NCI-H226 (cell line): ENCODE data around the gene TMEM94.

Source experiments
- DNase-seq: peaks from one replicate; pipeline ENCODE4 v3.0.0-alpha.2; 2015

Gene TMEM94

GRCh38 chr17:75530837-75531720 is 74.6 kb downstream of the TMEM94 start:
- DNase-seq, result peak; percentile 39

- DNase-seq, result peak; percentile 90
These were observed 75.3 kb downstream of the TMEM94 start for GRCh38 chr17:75531721-75532072.

DNA sequence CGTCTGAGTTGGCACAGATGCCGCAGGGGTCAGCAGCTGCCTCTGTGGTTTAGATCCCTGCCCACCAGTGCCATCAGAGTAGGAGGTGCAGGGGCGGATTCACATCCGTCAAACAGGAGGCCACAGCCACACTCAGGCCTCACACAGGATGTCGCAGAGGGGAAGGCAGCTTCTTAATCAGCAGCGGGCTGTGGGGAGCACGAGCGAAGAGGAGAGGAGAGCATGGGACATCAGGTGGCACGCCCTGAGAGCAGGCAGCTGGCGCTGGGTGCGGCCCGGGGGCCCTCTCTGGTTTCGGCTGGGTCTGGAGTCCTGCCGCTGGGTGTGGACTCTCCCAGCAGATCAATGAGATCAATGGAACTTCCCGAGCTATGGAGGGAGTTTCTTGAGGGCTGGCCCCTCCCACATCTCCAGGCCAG is 78.7 kb downstream of the TMEM94 start:
- no peak for DNase-seq

- no peak for DNase-seq
These were observed 79.4 kb downstream of the TMEM94 start for GRCh38 chr17:75535871-75536270.

GRCh38 chr17:75536366-75536765 is 79.9 kb downstream of the TMEM94 start:
- no peak for DNase-seq

DNA sequence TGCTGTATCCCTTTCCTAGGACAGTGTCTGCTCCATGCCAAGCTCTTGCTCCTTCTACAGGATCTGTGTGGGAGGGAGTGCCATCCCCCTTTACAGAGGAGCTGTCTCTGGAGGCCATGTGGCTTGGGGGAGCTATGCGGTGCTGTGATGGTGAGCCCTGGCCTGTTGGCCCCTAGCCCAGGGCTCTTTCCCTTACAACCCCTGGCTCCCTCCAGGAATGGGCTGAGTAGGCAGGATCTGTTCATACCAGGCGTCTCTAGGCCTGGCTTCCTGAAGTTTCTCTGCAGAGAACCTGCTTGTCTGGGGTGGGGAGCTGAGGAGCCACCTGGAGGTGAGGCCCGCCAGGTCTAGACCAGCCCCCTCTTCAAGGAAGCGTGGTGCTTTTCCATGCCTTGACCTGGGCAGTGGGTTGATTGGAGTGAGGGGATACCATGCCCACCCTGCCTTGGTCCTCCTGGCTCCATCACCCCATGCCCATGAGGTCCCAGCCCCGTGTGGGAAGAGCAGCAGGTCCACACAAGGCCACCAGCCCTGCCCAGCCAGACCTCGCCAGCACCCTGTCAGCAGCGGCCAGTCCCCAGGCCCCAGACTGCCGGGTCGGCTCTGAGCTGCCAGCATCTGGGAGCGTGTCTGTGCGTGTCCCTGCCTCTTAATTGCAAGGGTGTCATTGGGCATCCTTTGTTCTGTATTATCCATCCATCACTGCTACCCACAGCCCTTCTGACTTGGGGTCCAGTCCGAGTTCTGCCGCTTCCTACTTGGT is 83.7 kb downstream of the TMEM94 start:
- DNase-seq, result no peak

GRCh38 chr17:75540923-75541503 is 84.6 kb downstream of the TMEM94 start:
- no peak for DNase-seq

GRCh38 chr17:75542229-75542628 is 85.8 kb downstream of the TMEM94 start:
- DNase-seq, result no peak

DNA sequence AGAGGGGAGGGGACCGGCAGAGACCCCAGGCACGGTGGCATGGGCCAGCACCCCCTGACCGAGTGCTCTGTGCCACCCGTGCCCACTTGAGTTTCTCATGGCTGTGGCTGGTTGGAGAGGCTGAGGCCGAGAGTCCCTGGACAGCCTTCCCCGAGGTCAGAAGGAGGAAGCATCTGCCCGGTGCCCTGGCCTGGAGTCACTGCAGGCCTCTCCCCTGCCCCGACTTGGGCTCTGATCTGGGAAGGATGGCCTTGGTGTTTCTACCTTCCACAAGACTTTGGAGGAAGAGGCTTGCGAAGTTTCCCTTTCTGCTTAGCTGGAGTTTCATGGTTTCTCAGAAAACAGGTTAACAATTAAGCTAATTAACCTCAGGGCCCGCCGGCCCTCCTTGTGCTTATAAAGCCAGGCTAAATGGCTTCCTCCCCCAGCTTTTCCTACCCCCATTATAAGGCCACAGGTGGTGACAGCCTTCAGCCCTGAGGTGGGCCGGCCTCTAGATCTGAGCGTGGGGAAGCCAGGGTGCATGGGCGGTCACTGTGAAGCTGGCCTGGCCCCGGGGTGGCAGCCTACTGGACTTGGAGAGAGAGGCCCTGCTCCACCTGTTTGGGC is 86.4 kb downstream of the TMEM94 start:
- no peak for DNase-seq

GRCh38 chr17:75544250-75544649 is 87.8 kb downstream of the TMEM94 start:
- no peak for DNase-seq

DNA sequence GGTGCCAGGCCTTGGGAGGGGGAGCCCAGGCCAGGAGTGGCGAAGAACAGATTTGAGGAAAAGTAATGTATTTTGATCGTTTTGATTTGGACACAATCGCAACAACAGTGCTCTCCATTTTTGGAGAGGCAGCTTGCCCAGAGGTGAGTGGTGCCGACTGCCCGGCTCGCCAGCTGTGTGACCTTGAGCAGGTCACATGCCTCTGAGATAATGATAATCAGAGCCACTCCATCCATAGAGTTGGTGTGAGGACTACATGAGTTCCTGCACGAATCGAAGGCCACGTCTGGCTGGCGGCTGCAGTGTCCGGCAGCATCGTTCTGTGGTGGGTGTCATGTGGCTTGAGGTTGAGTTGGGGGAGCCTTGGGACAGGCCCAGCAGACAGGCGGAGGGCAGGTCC is 89.7 kb downstream of the TMEM94 start:
- DNase-seq, result no peak

- DNase-seq, result no peak
These were observed 90.7 kb downstream of the TMEM94 start for GRCh38 chr17:75547091-75547490.

DNA sequence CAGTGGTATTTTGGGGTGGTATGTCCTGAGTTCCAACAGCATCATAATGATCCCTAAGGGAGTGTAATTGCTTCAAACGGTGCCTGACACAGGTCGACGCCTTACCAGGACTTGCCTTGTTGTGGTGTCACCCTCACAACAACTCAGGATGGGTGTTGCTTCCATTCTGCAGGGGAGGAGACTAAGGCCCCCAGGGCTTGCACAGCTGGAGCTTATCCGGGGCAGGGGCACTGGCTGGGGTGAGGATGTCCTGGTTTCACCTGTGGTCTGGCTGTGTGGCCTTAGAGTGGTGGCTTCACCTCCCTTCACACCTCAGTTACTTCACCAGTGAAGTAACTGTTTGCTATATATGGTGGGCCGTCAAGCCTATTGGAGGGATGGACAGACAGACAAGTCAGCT is 92.4 kb downstream of the TMEM94 start:
- no peak for DNase-seq
